AG08395 (cell line): ENCODE measurements around the gene SYCN.
A peak's percentile ranks its signal among the peaks of the same experiment; 100 is the strongest.

Experiments used
- DNase-seq: peaks from one replicate; pipeline ENCODE4 v3.0.0; 2012; ENCODE audit warnings: mixed read lengths, low spot score

The SYCN gene

GRCh38 chr19:39194832-39195542 is 9.1 kb downstream of the SYCN start:
- no peak for DNase-seq

- no peak for DNase-seq
Observed at GRCh38 chr19:39193803-39194202, 10.3 kb downstream of the SYCN start.

GRCh38 chr19:39192846-39193245 is 11.2 kb downstream of the SYCN start:
- DNase-seq, result no peak

GRCh38 chr19:39190768-39191167 is 13.3 kb downstream of the SYCN start:
- no peak for DNase-seq

GRCh38 chr19:39188960-39189359 is 15.1 kb downstream of the SYCN start:
- no peak for DNase-seq

- DNase-seq, result no peak
Observed at GRCh38 chr19:39187552-39187943, 16.5 kb downstream of the SYCN start.

- no peak for DNase-seq
Observed at GRCh38 chr19:39186391-39186790, 17.7 kb downstream of the SYCN start.

GRCh38 chr19:39183104-39183503 is 21.0 kb downstream of the SYCN start:
- peak; percentile 40 for DNase-seq

GRCh38 chr19:39182174-39182505 is 21.9 kb downstream of the SYCN start:
- DNase-seq, result no peak

- no peak for DNase-seq
Observed at GRCh38 chr19:39181500-39182173, 22.4 kb downstream of the SYCN start.

- no peak for DNase-seq
Observed at GRCh38 chr19:39180749-39181148, 23.3 kb downstream of the SYCN start.

- no peak for DNase-seq
Observed at GRCh38 chr19:39179754-39180153, 24.3 kb downstream of the SYCN start.

GRCh38 chr19:39178296-39179006 is 25.6 kb downstream of the SYCN start:
- no peak for DNase-seq

GRCh38 chr19:39177736-39178135 is 26.3 kb downstream of the SYCN start:
- DNase-seq, result no peak

- no peak for DNase-seq
Observed at GRCh38 chr19:39177110-39177699, 26.9 kb downstream of the SYCN start.

GRCh38 chr19:39175564-39175963 is 28.5 kb downstream of the SYCN start:
- no peak for DNase-seq

- no peak for DNase-seq
Observed at GRCh38 chr19:39174558-39175544, 29.2 kb downstream of the SYCN start.

GRCh38 chr19:39174142-39174541 is 29.9 kb downstream of the SYCN start:
- DNase-seq, result no peak

GRCh38 chr19:39173502-39173991 is 30.5 kb downstream of the SYCN start:
- no peak for DNase-seq

- no peak for DNase-seq
Observed at GRCh38 chr19:39172700-39173501, 31.2 kb downstream of the SYCN start.
